H1 (cell line): ENCODE data around the gene ANKS1B. TPM values are rescaled to one million over a fixed set of nuclear protein-coding genes. Genes with fewer than 3 reads are reported as not detected.

ENCODE experiments used
- CHD2 ChIP-seq: IDR thresholded peaks from 2 replicates; pipeline ENCODE4 v1.6.1; 2012; ENCODE audit warnings: low read length, improper control_type of control experiment
- polyA plus RNA-seq, 7 experiments: library from polyadenylated mRNA; depleted of rRNA in 3 of 7; stranded (reverse) in 5 of 7; unstranded in 2 of 7; fragments of >200 nt in 5 of 7; fragments of 200-250 nt in 2 of 7; gene quantifications; 1 replicate in 5 of 7; 2 replicates in 1 of 7; 4 replicates in 1 of 7; pipeline versions ENCODE4 v1.2.1 to v1.2.3, GENCODE V29; 2011 to 2013; ENCODE audit warnings: missing spikeins in 2 of 7, mixed read lengths in 2 of 7
- total RNA-seq: library from RNA; stranded (reverse); fragmentation: NEBNext Ultra II Directional; extraction: Animal tissue kit (Norgen Biotek cat#: 25700); gene quantifications from 2 replicates; pipeline ENCODE4 v1.2.1, GENCODE V29; 2021

Gene ANKS1B
- total and polyA plus RNA-seq, 2 of the 8 experiments (the other 6 are each of a cell fraction or from before 2014, with no cell fraction given), result 2.7 to 6.1 TPM

- no peak for TF ChIP-seq CHD2
Observed at GRCh38 chr12:98772818-98773217, 1211.9 kb downstream of the ANKS1B start (continued).
